H1 (cell line): ENCODE measurements around the gene HINT2. TPM values are rescaled to one million over a fixed set of nuclear protein-coding genes. Genes with fewer than 3 reads are reported as not detected.

Experiments
- CTCF ChIA-PET: fragments of 300-600 bp; sonication (Branson Sonifier 250); formaldehyde crosslinking; loops from one replicate; lab custom pipeline; 2021; ENCODE audit not compliant: partially characterized antibody; lab: Charles Lee
- POLR2A ChIA-PET: fragments of 300-600 bp; sonication (Branson Sonifier 250); formaldehyde crosslinking; loops from one replicate; lab custom pipeline; 2021; ENCODE audit warnings: inconsistent platforms; ENCODE audit not compliant: partially characterized antibody; lab: Charles Lee
- DNase-seq, 2 experiments: peaks; one replicate each; pipeline versions ENCODE4 v3.0.0 to v3.0.0-alpha.2; 2010 to 2022; ENCODE audit warnings: low spot score in 2 of 2, low read depth in 1 of 2, mixed read lengths in 1 of 2
- FAIRE-seq: peaks from 2 replicates; lab custom pipeline; 2011; peaks lifted over from hg19 to GRCh38; lab: Jason Lieb, UNC
- H2AFZ ChIP-seq: 2 replicates; pipeline ENCODE4 v1.8.1; 2012; ENCODE audit warnings: low read length, inconsistent platforms
- H2AK5ac ChIP-seq: 2 replicates; pipeline ENCODE4 v1.6.1; 2013; ENCODE audit warnings: low read depth, low read length
- H2BK120ac ChIP-seq: replicated peaks from 2 replicates; pipeline ENCODE3; 2013; ENCODE audit warnings: low read depth, low read length, inconsistent platforms
- H2BK12ac ChIP-seq: 2 replicates; pipeline ENCODE4 v1.6.1; 2013; ENCODE audit warnings: low read depth, low read length
- H2BK15ac ChIP-seq: 2 replicates; pipeline ENCODE4 v1.6.1; 2013; ENCODE audit warnings: low read length
- H2BK20ac ChIP-seq: 2 replicates; pipeline ENCODE4 v1.6.1; 2013; ENCODE audit warnings: low read length
- H2BK5ac ChIP-seq: 2 replicates; pipeline ENCODE4 v1.6.1; 2013; ENCODE audit warnings: low read depth, low read length
- H3K14ac ChIP-seq: 2 replicates; pipeline ENCODE4 v1.6.1; 2013; ENCODE audit warnings: inconsistent platforms; ENCODE audit not compliant: insufficient read length
- H3K18ac ChIP-seq: 2 replicates; pipeline ENCODE4 v1.6.1; 2013; ENCODE audit warnings: low read length; ENCODE audit errors: extremely low read depth
- H3K23ac ChIP-seq: 2 replicates; pipeline ENCODE4 v1.6.1; 2013; ENCODE audit warnings: inconsistent platforms; ENCODE audit not compliant: insufficient read length
- H3K23me2 ChIP-seq: 2 replicates; pipeline ENCODE4 v1.6.1; 2013; ENCODE audit warnings: low read depth, low read length
- H3K27ac ChIP-seq: 2 replicates; pipeline ENCODE4 v1.6.1; 2011; ENCODE audit warnings: low read depth, low read length, inconsistent platforms
- H3K27me3 ChIP-seq, 4 experiments: replicated peaks in 1 of 4; 1 replicate in 1 of 4; 2 replicates in 3 of 4; pipeline versions ENCODE4 v1.6.1 to v1.8.1; 2011 to 2013; ENCODE audit warnings: low read length in 3 of 4, mild to moderate bottlenecking in 3 of 4, inconsistent platforms in 2 of 4, mixed read lengths in 2 of 4, moderate library complexity in 1 of 4; ENCODE audit not compliant: control insufficient read depth in 3 of 4, insufficient read depth in 3 of 4; ENCODE audit errors: extremely low read depth in 1 of 4
- H3K36me3 ChIP-seq, 4 experiments: 2 replicates each; pipeline versions ENCODE4 v1.6.1 to v1.8.1; 2011 to 2013; ENCODE audit warnings: mild to moderate bottlenecking in 4 of 4, low read length in 3 of 4, moderate library complexity in 2 of 4, control low read depth in 1 of 4, inconsistent platforms in 1 of 4; ENCODE audit not compliant: insufficient read depth in 4 of 4, control insufficient read depth in 2 of 4
- H3K4ac ChIP-seq: replicated peaks from 2 replicates; pipeline ENCODE3; 2013; ENCODE audit warnings: low read length, low read depth, mixed read lengths, inconsistent platforms; ENCODE audit not compliant: insufficient read length
- H3K4me1 ChIP-seq, 4 experiments: replicated peaks in 1 of 4; 1 replicate in 1 of 4; 2 replicates in 3 of 4; pipeline versions ENCODE4 v1.6.1 to v1.8.1; 2011 to 2013; ENCODE audit warnings: low read length in 3 of 4, inconsistent platforms in 2 of 4, mixed read lengths in 1 of 4; ENCODE audit not compliant: insufficient read depth in 4 of 4, control insufficient read depth in 3 of 4
- H3K4me2 ChIP-seq, 2 experiments: 2 replicates each; pipeline versions ENCODE4 v1.6.1 to v1.8.1; 2011 to 2013; ENCODE audit warnings: low read depth in 2 of 2, low read length in 2 of 2, control low read depth in 1 of 2, inconsistent platforms in 1 of 2, mild to moderate bottlenecking in 1 of 2; ENCODE audit not compliant: insufficient read depth in 1 of 2
- H3K4me3 ChIP-seq, 4 experiments: fragments of 200-600, 300-600 bp in 1 of 4; sonication (generic), shearing (Covaris generic), sonication (Bioruptor Twin) in 1 of 4; 2 replicates each; pipeline versions ENCODE4 v1.5.1 to v1.8.1; 2011 to 2016; ENCODE audit warnings: low read length in 4 of 4, low read depth in 3 of 4, control low read depth in 2 of 4, inconsistent platforms in 2 of 4, mild to moderate bottlenecking in 2 of 4, mixed read lengths in 1 of 4, moderate library complexity in 1 of 4; ENCODE audit not compliant: insufficient read depth in 2 of 4; ENCODE audit errors: extremely low read depth in 1 of 4
- H3K56ac ChIP-seq: replicated peaks from 2 replicates; pipeline ENCODE3; 2013; ENCODE audit warnings: low read depth, mild to moderate bottlenecking, mixed read lengths, low read length, inconsistent platforms; ENCODE audit not compliant: insufficient read length
- H3K79me1 ChIP-seq: 2 replicates; pipeline ENCODE4 v1.6.1; 2013; ENCODE audit warnings: low read depth, low read length, control low read depth
- H3K79me2 ChIP-seq, 2 experiments: 2 replicates each; pipeline versions ENCODE4 v1.6.1 to v1.8.1; 2012 to 2013; ENCODE audit warnings: low read length in 2 of 2, mild to moderate bottlenecking in 2 of 2, inconsistent platforms in 1 of 2; ENCODE audit not compliant: insufficient read depth in 2 of 2, control insufficient read depth in 1 of 2
- H3K9ac ChIP-seq, 4 experiments: replicated peaks in 1 of 4; 1 replicate in 1 of 4; 2 replicates in 3 of 4; pipeline versions ENCODE4 v1.6.1 to v1.8.1; 2011 to 2013; ENCODE audit warnings: low read depth in 3 of 4, low read length in 3 of 4, control low read depth in 2 of 4, mild to moderate bottlenecking in 2 of 4, moderate library complexity in 2 of 4, inconsistent platforms in 1 of 4; ENCODE audit errors: extremely low read depth in 1 of 4
- H3K9me3 ChIP-seq, 2 experiments: 2 replicates each; pipeline versions ENCODE4 v1.6.1 to v1.8.1; 2012 to 2013; ENCODE audit warnings: mild to moderate bottlenecking in 2 of 2, moderate library complexity in 2 of 2, control low read depth in 1 of 2, inconsistent platforms in 1 of 2, low read depth in 1 of 2, low read length in 1 of 2, mixed read lengths in 1 of 2; ENCODE audit not compliant: insufficient read depth in 2 of 2
- H4K20me1 ChIP-seq, 2 experiments: replicated peaks in 1 of 2; 2 replicates each; pipeline versions ENCODE3 to v1.8.1; 2011 to 2013; ENCODE audit warnings: inconsistent platforms in 2 of 2, low read length in 2 of 2, mild to moderate bottlenecking in 1 of 2; ENCODE audit not compliant: insufficient read depth in 2 of 2, control insufficient read depth in 1 of 2
- H4K5ac ChIP-seq: 2 replicates; pipeline ENCODE4 v1.6.1; 2013; ENCODE audit warnings: low read length, low read depth, mixed read lengths, inconsistent platforms; ENCODE audit not compliant: insufficient read length
- H4K8ac ChIP-seq: 2 replicates; pipeline ENCODE4 v1.8.0; 2013; ENCODE audit warnings: mild to moderate bottlenecking, moderate library complexity, low read length, inconsistent platforms; ENCODE audit not compliant: insufficient read depth; ENCODE audit errors: extremely low read depth
- H4K91ac ChIP-seq: replicated peaks from 2 replicates; pipeline ENCODE3; 2013; ENCODE audit warnings: low read length, mixed read lengths, inconsistent platforms; ENCODE audit not compliant: insufficient read length
- ATF3 ChIP-seq: IDR thresholded peaks from 2 replicates; pipeline ENCODE4 v1.6.1; 2011; ENCODE audit warnings: low read depth, mild to moderate bottlenecking, low read length; ENCODE audit not compliant: insufficient read depth
- CHD1 ChIP-seq: IDR thresholded peaks from 2 replicates; pipeline ENCODE4 v1.6.1; 2012; ENCODE audit warnings: low read depth, low read length, improper control_type of control experiment
- CHD2 ChIP-seq: IDR thresholded peaks from 2 replicates; pipeline ENCODE4 v1.6.1; 2012; ENCODE audit warnings: low read length, improper control_type of control experiment
- CREB1 ChIP-seq: IDR thresholded peaks from 2 replicates; pipeline ENCODE4 v1.6.1; 2012; ENCODE audit warnings: inconsistent platforms
- HDAC2 ChIP-seq, 2 experiments: fragments of 300-600 bp in 1 of 2; sonication (generic) in 1 of 2; IDR thresholded peaks; 2 replicates each; pipeline ENCODE4 v1.6.1; 2011 to 2012; ENCODE audit warnings: low read depth in 2 of 2, low read length in 2 of 2, mild to moderate bottlenecking in 2 of 2, moderate library complexity in 2 of 2, borderline replicate concordance in 1 of 2, inconsistent platforms in 1 of 2
- HDAC6 ChIP-seq: IDR thresholded peaks from one replicate; pipeline ENCODE4 v1.7.1; 2012; ENCODE audit warnings: low read depth, mild to moderate bottlenecking, inconsistent platforms, low read length, moderate library complexity
- KDM1A ChIP-seq: fragments of 200-600, 300-600 bp; sonication (generic); IDR thresholded peaks from 2 replicates; pipeline ENCODE4 v1.7.1; 2016; ENCODE audit warnings: mild to moderate bottlenecking, low read length, borderline replicate concordance
- MAFK ChIP-seq: IDR thresholded peaks from 2 replicates; pipeline ENCODE4 v1.6.1; 2012; ENCODE audit warnings: low read depth, mild to moderate bottlenecking, improper control_type of control experiment, low read length
- MAX ChIP-seq: IDR thresholded peaks from 2 replicates; pipeline ENCODE4 v1.6.1; 2012; ENCODE audit warnings: inconsistent platforms
- PHF8 ChIP-seq: fragments of 200-600 bp; sonication (generic); conservative IDR thresholded peaks from 2 replicates; pipeline ENCODE4 v1.7.1; 2012; ENCODE audit warnings: low read depth, mild to moderate bottlenecking, inconsistent platforms, low read length, moderate library complexity
- POLR2A ChIP-seq, 2 experiments: IDR thresholded peaks; 1 replicate in 1 of 2; 2 replicates in 1 of 2; pipeline ENCODE4 v1.6.1; 2011; ENCODE audit warnings: low read depth in 2 of 2, low read length in 2 of 2, mild to moderate bottlenecking in 2 of 2; ENCODE audit errors: control extremely low read depth in 1 of 2
- RBBP5 ChIP-seq: IDR thresholded peaks from 2 replicates; pipeline ENCODE4 v1.7.1; 2012; ENCODE audit warnings: low read depth, mild to moderate bottlenecking, inconsistent platforms, low read length, moderate library complexity, borderline replicate concordance
- SUZ12 ChIP-seq: fragments of 200-600 bp; sonication (generic); IDR thresholded peaks from 2 replicates; pipeline ENCODE4 v1.6.1; 2012; ENCODE audit warnings: mild to moderate bottlenecking, inconsistent platforms, low read length, moderate library complexity, mixed read lengths
- TCF12 ChIP-seq: IDR thresholded peaks from 2 replicates; pipeline ENCODE4 v1.6.1; 2011; ENCODE audit warnings: low read depth, mild to moderate bottlenecking, low read length
- polyA plus RNA-seq, 7 experiments: library from polyadenylated mRNA; depleted of rRNA in 3 of 7; stranded (reverse) in 5 of 7; unstranded in 2 of 7; fragments of >200 nt in 5 of 7; fragments of 200-250 nt in 2 of 7; gene quantifications; 1 replicate in 5 of 7; 2 replicates in 1 of 7; 4 replicates in 1 of 7; pipeline versions ENCODE4 v1.2.1 to v1.2.3, GENCODE V29; 2011 to 2013; ENCODE audit warnings: missing spikeins in 2 of 7, mixed read lengths in 2 of 7
- total RNA-seq: library from RNA; stranded (reverse); fragmentation: NEBNext Ultra II Directional; extraction: Animal tissue kit (Norgen Biotek cat#: 25700); gene quantifications from 2 replicates; pipeline ENCODE4 v1.2.1, GENCODE V29; 2021

HINT2 gene
- total and polyA plus RNA-seq, 2 of the 8 experiments (the other 6 are each of a cell fraction or from before 2014, with no cell fraction given) = 32.1 to 51.2 TPM

- no peak overlapping the region for H3K18ac ChIP-seq
- peaks cover 0 to 8% (median 4%) of the 10 kb centered on the region in 4 experiments; a peak in 2 of 7 replicates for H3K4me1 ChIP-seq
- no peak overlapping the region for H3K4ac ChIP-seq
- H3K4me3 ChIP-seq = no peak overlapping the region
- no peak overlapping the region for H2AFZ ChIP-seq
- H2BK12ac ChIP-seq = no peak overlapping the region
- H3K56ac ChIP-seq = no peak overlapping the region
- H3K9me3 ChIP-seq = no peaks in the 10 kb centered on the region
- H3K79me1 ChIP-seq = no peaks in the 10 kb centered on the region
- no peaks in the 10 kb centered on the region; the same call in 1 of the 2 replicates for H3K23me2 ChIP-seq
- no peak overlapping the region for H2BK15ac ChIP-seq
- H3K27ac ChIP-seq = no peak overlapping the region
- CTCF ChIA-PET = interaction anchor here (0.9 to 10.6 kb wide), 7 partner anchors 11 to 75 kb away, joined by 3 to 172 read pairs (median 5); partner anchors contain the start of genes GBA2, HINT2, RGP1 and SPAG8
- H2BK20ac ChIP-seq = no peak overlapping the region
- H3K27me3 ChIP-seq = no peaks in the 10 kb centered on the region
- no peak overlapping the region for H3K14ac ChIP-seq
- H3K36me3 ChIP-seq = no peaks in the 10 kb centered on the region
- no peak overlapping the region for H2AK5ac ChIP-seq
- no peaks in the 10 kb centered on the region for H4K20me1 ChIP-seq
- H4K91ac ChIP-seq = no peak overlapping the region
- 0 out of 2 replicates have a peak overlapping the region, but pooled peaks have one; percentile 64 for H2BK5ac ChIP-seq
- H3K4me2 ChIP-seq = no peak overlapping the region
- POLR2A ChIA-PET = interaction anchor here (0.8 to 1.5 kb wide), 4 partner anchors 8 to 146 kb away, joined by 3 to 4 read pairs (median 3); partner anchors contain the start of gene HINT2
- H3K79me2 ChIP-seq = no peaks in the 10 kb centered on the region
- no peak overlapping the region for H4K8ac ChIP-seq
- no peak for FAIRE-seq
- H4K5ac ChIP-seq = no peak overlapping the region
- H3K23ac ChIP-seq = no peak overlapping the region
- DNase-seq = no peak
- no peak overlapping the region for H3K9ac ChIP-seq
- no peak overlapping the region for H2BK120ac ChIP-seq
- no peak for TF ChIP-seq RBBP5
- no peak for TF ChIP-seq HDAC6
- TF ChIP-seq CREB1 = no peak
- TF ChIP-seq CHD2 = no peak
- no peak for TF ChIP-seq ATF3
- TF ChIP-seq HDAC2 (IDR thresholded peaks at IDR 0.05; ENCODE audit: borderline replicate concordance in 1 of 2, low read depth in 2 of 2, low read length in 2 of 2) = no peak
- TF ChIP-seq MAFK = no peak
- TF ChIP-seq POLR2A (IDR thresholded peaks at IDR 0.05; ENCODE audit: control extremely low read depth in 1 of 2, low read depth in 2 of 2, low read length in 2 of 2) = no peak
- TF ChIP-seq PHF8 = no peak
- no peak for TF ChIP-seq CHD1
- TF ChIP-seq MAX = no peak
- TF ChIP-seq KDM1A = no peak
- no peak for TF ChIP-seq TCF12
- TF ChIP-seq SUZ12 = no peak
Observed at GRCh38 chr9:35822926-35823325, 8.1 kb upstream of the HINT2 start.
